Measurements from ENCODE around the gene OTX2.

Gene OTX2

GRCh38 chr14:56817396-56817921 is 7.2 kb upstream of the OTX2 start:
- TF ChIP-seq GATA2 (IDR thresholded peaks at IDR 0.05; ENCODE audit: low read depth, low read length), result no peak
- TF ChIP-seq GATA3 (IDR thresholded peaks at IDR 0.05; ENCODE audit: low read depth, low read length), result no peak

GRCh38 chr14:56816574-56817391 is 6.5 kb upstream of the OTX2 start:
- TF ChIP-seq GATA3 (IDR thresholded peaks at IDR 0.05; ENCODE audit: low read depth, low read length), result no peak
- TF ChIP-seq GATA2 (IDR thresholded peaks at IDR 0.05; ENCODE audit: low read depth, low read length), result no peak

GRCh38 chr14:56815745-56816144 is 5.5 kb upstream of the OTX2 start:
- TF ChIP-seq GATA2 (IDR thresholded peaks at IDR 0.05; ENCODE audit: low read depth, low read length), result no peak
- no peak for TF ChIP-seq GATA3 (IDR thresholded peaks at IDR 0.05; ENCODE audit: low read depth, low read length)

GRCh38 chr14:56814969-56815700 is 4.9 kb upstream of the OTX2 start:
- no peak for TF ChIP-seq GATA3 (IDR thresholded peaks at IDR 0.05; ENCODE audit: low read depth, low read length)
- TF ChIP-seq GATA2 (IDR thresholded peaks at IDR 0.05; ENCODE audit: low read depth, low read length), result no peak

GRCh38 chr14:56814519-56814959 is 4.3 kb upstream of the OTX2 start:
- TF ChIP-seq GATA3 (IDR thresholded peaks at IDR 0.05; ENCODE audit: low read depth, low read length) (no peak), GATA2 (IDR thresholded peaks at IDR 0.05; ENCODE audit: low read depth, low read length) (no peak)

- TF ChIP-seq GATA2 (IDR thresholded peaks at IDR 0.05; ENCODE audit: low read depth, low read length), result no peak
- TF ChIP-seq GATA3 (IDR thresholded peaks at IDR 0.05; ENCODE audit: low read depth, low read length), result no peak
These were observed 2.9 kb upstream of the OTX2 start for GRCh38 chr14:56813143-56813551.

GRCh38 chr14:56812364-56813141 is 2.3 kb upstream of the OTX2 start:
- TF ChIP-seq GATA3 (IDR thresholded peaks at IDR 0.05; ENCODE audit: low read depth, low read length) (no peak), GATA2 (IDR thresholded peaks at IDR 0.05; ENCODE audit: low read depth, low read length) (no peak)

GRCh38 chr14:56811593-56812363 is 1.5 kb upstream of the OTX2 start:
- TF ChIP-seq GATA3 (IDR thresholded peaks at IDR 0.05; ENCODE audit: low read depth, low read length) (no peak), GATA2 (IDR thresholded peaks at IDR 0.05; ENCODE audit: low read depth, low read length) (no peak)

- TF ChIP-seq GATA2 (IDR thresholded peaks at IDR 0.05; ENCODE audit: low read depth, low read length) (no peak), GATA3 (IDR thresholded peaks at IDR 0.05; ENCODE audit: low read depth, low read length) (no peak)
These were observed 735 bp upstream of the OTX2 start for GRCh38 chr14:56810836-56811592.

GRCh38 chr14:56809270-56810146 is 771 bp downstream of the OTX2 start:
- TF ChIP-seq GATA2 (IDR thresholded peaks at IDR 0.05; ENCODE audit: low read depth, low read length), result no peak
- TF ChIP-seq GATA3 (IDR thresholded peaks at IDR 0.05; ENCODE audit: low read depth, low read length), result no peak

GRCh38 chr14:56808383-56809269 is 1.7 kb downstream of the OTX2 start:
- TF ChIP-seq GATA2 (IDR thresholded peaks at IDR 0.05; ENCODE audit: low read depth, low read length), result no peak
- TF ChIP-seq GATA3 (IDR thresholded peaks at IDR 0.05; ENCODE audit: low read depth, low read length), result no peak
